Psoas muscle (tissue), 8 donors: ENCODE measurements around the gene SPATA33. TPM values are rescaled to one million over a fixed set of nuclear protein-coding genes. Genes with fewer than 3 reads are reported as not detected.
A peak's percentile ranks its signal among the peaks of the same experiment; 100 is the strongest.
"Not testable (repeated sequence)": the region's sequence is repeated elsewhere in the genome, so short reads cannot be mapped to it uniquely, and the experiment has no call there.

Source experiments
- ATAC-seq, 4 donors: fragments of 200-7000 bp; cut with Tn5 transposase; one replicate each; pipeline ENCODE4 v1.9.1; 2020; ENCODE audit warnings: moderate library complexity in 3 of 4, mild to moderate bottlenecking in 2 of 4
- DNase-seq, 2 donors: peaks; one replicate each; pipeline ENCODE4 v3.0.0-alpha.2; 2020
- H3K27ac ChIP-seq: fragments of 200-600 bp; one replicate; pipeline ENCODE4 v1.8.0; 2022
- H3K27me3 ChIP-seq, 3 donors: fragments of 200-600 bp in 1 of 3; one replicate each; pipeline versions ENCODE4 v1.6.1 to v1.8.0; 2013 to 2022; ENCODE audit warnings: low read length in 2 of 3, mild to moderate bottlenecking in 2 of 3, moderate library complexity in 1 of 3; ENCODE audit not compliant: insufficient read depth in 3 of 3
- H3K36me3 ChIP-seq, 2 donors: fragments of 200-600 bp in 1 of 2; one replicate each; pipeline versions ENCODE4 v1.6.1 to v1.8.0; 2013 to 2022; ENCODE audit warnings: low read depth in 1 of 2, mild to moderate bottlenecking in 1 of 2, moderate library complexity in 1 of 2; ENCODE audit not compliant: insufficient read depth in 1 of 2
- H3K4me1 ChIP-seq: fragments of 200-600 bp; one replicate; pipeline ENCODE4 v1.8.0; 2022
- H3K4me3 ChIP-seq: fragments of 200-600 bp; one replicate; pipeline ENCODE4 v1.8.0; 2022; ENCODE audit warnings: mild to moderate bottlenecking
- H3K9me3 ChIP-seq: fragments of 200-600 bp; one replicate; pipeline ENCODE4 v1.8.0; 2022
- CTCF ChIP-seq: fragments of 200-600 bp; IDR thresholded peaks from one replicate; pipeline ENCODE4 v1.8.0; 2022; ENCODE audit warnings: antibody characterized with exemption
- WGBS, 3 donors: extraction: QIAGEN DNeasy Blood & Tissue Kit; methylation state at CpG; one replicate each; pipeline versions ENCODE4 v1.1.6 to v1.1.7; 2013; 5-methylcytosine and 5-hydroxymethylcytosine counted together
- intact Hi-C, 2 donors: fragments of 100-400 bp; cut with DNase I; formaldehyde crosslinking; loops; one replicate each; pipeline versions ENCODE4 v1.11.0 to v1.14.2; 2022
- polyA plus RNA-seq, 3 donors: library from polyadenylated mRNA; stranded (reverse); fragments of 200-250 nt; gene quantifications; one replicate each; pipeline ENCODE4 v1.2.3, GENCODE V29; 2013
- total RNA-seq, 4 donors: library from RNA; stranded (reverse); fragmentation: NEBNext Ultra II Directional in 2 of 4; extraction: Animal tissue kit (Norgen Biotek cat#: 25700) in 2 of 4; gene quantifications; one replicate each; pipeline versions ENCODE4 v1.2.1 to v1.2.4, GENCODE V29; 2021 to 2023
- donor health status: healthy with polysubstance abuse.
- donor health status: DM: no; HTN: no; CAD: no; lungs with moderate emphysema.
- donor health status: Bipolar disorder and iron deficiency.
- donor health status: healthy.
- donor health status: DM: yes; HTN: yes; CAD: no.
- donor health status: DM: no; HTN: no; CAD: no.
- donor health status: DM: no; HTN: no; CAD: no.
- donor health status: DM: yes; HTN: yes; CAD: no.

Gene SPATA33
- total and polyA plus RNA-seq, 7 donors: 1.2 to 8.2 (median 3.0) TPM

- WGBS, 3 donors: 92 to 95% (median 92%) methylated on average over 13 of the region's 13 CpGs
- Histone ChIP-seq H3K27me3 (no peaks in the 10 kb centered on the region), H3K9me3 (no peaks in the 10 kb centered on the region), H3K27ac (no peak overlapping the region), H3K36me3 (peaks cover 8 to 50% of the 10 kb centered on the region in 2 donors), H3K4me3 (no peak overlapping the region), H3K4me1 (peaks cover 14% of the 10 kb centered on the region)
- intact Hi-C loops: no loop called here
- ATAC-seq (no peak), DNase-seq (no peak)
- TF ChIP-seq CTCF: no peak
Observed at GRCh38 chr16:89689142-89689541, 31.5 kb downstream of the SPATA33 start.

- H3K27ac ChIP-seq, H3K27me3 ChIP-seq, DNase-seq, intact Hi-C loops, H3K4me3 ChIP-seq, ATAC-seq, H3K9me3 ChIP-seq: not testable (repeated sequence)
- peaks cover 8 to 55% of the 10 kb centered on the region in 2 donors for H3K36me3 ChIP-seq
- H3K4me1 ChIP-seq: peaks cover 14% of the 10 kb centered on the region
- WGBS, 3 donors: 79 to 93% (median 89%) methylated on average over 4 of the region's 4 CpGs
Observed at GRCh38 chr16:89689621-89690020, 32.0 kb downstream of the SPATA33 start.

GRCh38 chr16:89690392-89690901 is 32.8 kb downstream of the SPATA33 start:
- TF ChIP-seq CTCF: no peak
- WGBS, 3 donors: 85 to 91% (median 88%) methylated on average over 14 to 16 of the region's 16 CpGs
- ATAC-seq (no peak), DNase-seq (peak in 1 of 2 donors; percentile 46)
- intact Hi-C loops: no loop called here
- no peak overlapping the region for H3K27ac ChIP-seq
- no peaks in the 10 kb centered on the region for H3K9me3 ChIP-seq
- H3K4me3 ChIP-seq: no peak overlapping the region
- no peaks in the 10 kb centered on the region for H3K27me3 ChIP-seq
- peaks cover 14% of the 10 kb centered on the region for H3K4me1 ChIP-seq
- H3K36me3 ChIP-seq: peaks cover 9 to 60% of the 10 kb centered on the region in 2 donors

- ATAC-seq (no peak), DNase-seq (no peak)
- 93 to 95% (median 94%) methylated on average over 21 of the region's 21 CpGs for WGBS, 3 donors
- TF ChIP-seq CTCF: no peak
- Histone ChIP-seq H3K36me3 (peaks cover 11 to 66% of the 10 kb centered on the region in 2 donors), H3K9me3 (no peaks in the 10 kb centered on the region), H3K27ac (no peak overlapping the region), H3K4me1 (peaks cover 12% of the 10 kb centered on the region), H3K27me3 (no peaks in the 10 kb centered on the region), H3K4me3 (no peak overlapping the region)
- intact Hi-C loops: no loop called here
Observed at GRCh38 chr16:89691231-89691985, 33.8 kb downstream of the SPATA33 start.

- 93 to 94% (median 93%) methylated on average over 13 of the region's 13 CpGs for WGBS, 3 donors
- no peak for ATAC-seq
Observed at GRCh38 chr16:89691986-89692569, 34.4 kb downstream of the SPATA33 start.

More at GRCh38 chr16:89691986-89692569, 34.4 kb downstream of the SPATA33 start:
- no peak overlapping the region for H3K27ac ChIP-seq
- no peak for DNase-seq
- peaks cover 12% of the 10 kb centered on the region for H3K4me1 ChIP-seq
- intact Hi-C loops: no loop called here
- TF ChIP-seq CTCF: no peak
- no peaks in the 10 kb centered on the region for H3K27me3 ChIP-seq
- H3K9me3 ChIP-seq: no peaks in the 10 kb centered on the region
- no peak overlapping the region for H3K4me3 ChIP-seq
- H3K36me3 ChIP-seq: peaks cover 11 to 66% of the 10 kb centered on the region in 2 donors
